ENCODE measurements around the gene ZNF776.
"Not testable (repeated sequence)": the region's sequence is repeated elsewhere in the genome, so short reads cannot be mapped to it uniquely, and the experiment has no call there.

The ZNF776 gene

DNA sequence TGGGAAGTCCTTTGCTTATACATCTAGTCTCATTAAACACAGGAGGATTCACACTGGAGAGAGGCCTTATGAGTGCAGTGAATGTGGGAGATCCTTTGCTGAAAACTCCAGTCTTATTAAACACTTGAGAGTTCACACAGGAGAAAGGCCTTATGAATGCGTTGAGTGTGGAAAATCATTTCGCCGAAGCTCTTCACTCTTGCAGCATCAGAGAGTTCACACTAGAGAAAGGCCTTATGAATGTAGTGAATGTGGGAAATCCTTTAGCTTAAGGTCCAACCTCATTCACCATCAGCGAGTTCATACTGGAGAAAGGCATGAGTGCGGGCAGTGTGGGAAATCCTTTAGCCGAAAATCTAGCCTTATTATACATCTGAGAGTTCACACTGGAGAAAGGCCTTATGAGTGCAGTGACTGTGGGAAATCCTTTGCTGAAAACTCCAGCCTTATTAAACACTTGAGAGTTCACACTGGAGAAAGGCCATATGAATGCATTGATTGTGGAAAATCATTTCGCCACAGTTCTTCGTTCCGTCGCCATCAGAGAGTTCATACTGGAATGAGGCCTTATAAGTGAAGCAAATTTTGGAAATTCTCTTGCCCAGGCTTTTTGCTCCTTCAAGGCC is 32.7 kb downstream of the ZNF776 start:
- FAIRE-seq, result no peak

DNA sequence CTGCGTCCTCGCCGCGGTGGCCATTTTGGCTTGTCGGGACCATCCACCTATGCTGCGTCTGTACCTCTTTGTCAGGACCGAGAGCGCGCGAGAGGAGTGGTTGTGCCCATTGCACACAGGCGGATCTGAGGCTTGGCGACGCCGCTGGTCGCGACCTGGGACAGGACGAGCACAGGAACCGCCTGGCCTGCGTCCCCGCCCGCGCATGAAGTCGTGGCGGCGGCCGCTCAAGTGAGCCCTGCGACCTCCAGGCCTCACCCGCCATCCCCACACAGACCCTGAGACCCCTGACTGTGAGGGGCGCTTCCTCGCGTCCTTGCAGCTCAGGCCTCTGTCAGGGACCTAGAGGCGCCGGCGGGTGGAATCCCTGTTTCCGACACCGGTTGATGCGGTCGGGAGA is 39.7 kb downstream of the ZNF776 start:
- no peak for FAIRE-seq

DNA sequence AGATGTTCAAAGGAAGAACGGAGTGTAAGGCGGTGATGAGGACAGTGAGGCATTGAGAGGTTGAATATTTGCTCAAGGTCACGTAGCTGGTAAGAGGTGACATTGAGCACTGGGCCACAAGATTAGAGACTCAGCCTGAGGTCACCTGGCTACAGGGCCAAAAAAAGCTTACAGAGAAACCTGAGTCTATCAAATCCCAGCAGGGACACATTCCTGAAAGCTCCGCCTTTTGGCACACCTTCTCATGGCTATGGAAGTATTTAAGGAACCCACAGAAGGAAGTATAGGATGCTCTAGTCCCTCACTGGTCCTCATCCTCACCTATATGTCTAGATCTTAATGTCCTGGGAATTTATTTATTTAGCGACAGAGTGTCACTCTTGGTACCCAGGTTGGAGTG is 40.3 kb downstream of the ZNF776 start:
- FAIRE-seq, result no peak

DNA sequence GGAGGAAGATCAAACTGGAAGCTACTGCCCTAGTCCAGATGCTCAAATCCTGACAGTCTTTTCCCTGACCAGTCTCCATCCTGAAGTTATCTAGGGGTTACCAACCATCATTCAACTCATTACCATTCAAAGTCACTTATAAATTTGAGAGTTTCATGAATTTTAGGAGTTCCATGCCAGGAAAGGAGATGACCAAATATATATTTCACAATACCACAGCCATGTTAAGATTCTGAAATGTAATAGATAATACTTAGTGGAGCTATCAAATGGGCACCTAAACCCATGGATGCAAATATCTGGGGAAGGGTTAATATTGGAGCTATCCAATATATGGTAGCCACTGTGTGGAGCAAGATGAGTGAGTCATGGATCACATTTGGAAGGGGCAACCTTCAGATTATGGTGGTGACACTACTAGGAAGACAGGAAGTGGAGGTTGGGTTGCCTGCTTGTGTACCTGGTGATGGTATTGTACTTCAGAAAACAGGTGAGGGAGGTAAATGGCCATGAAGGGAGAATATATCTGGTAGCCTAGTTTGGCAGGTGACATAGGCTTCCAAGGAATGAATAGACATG is 41.6 kb downstream of the ZNF776 start:
- no peak for FAIRE-seq

DNA sequence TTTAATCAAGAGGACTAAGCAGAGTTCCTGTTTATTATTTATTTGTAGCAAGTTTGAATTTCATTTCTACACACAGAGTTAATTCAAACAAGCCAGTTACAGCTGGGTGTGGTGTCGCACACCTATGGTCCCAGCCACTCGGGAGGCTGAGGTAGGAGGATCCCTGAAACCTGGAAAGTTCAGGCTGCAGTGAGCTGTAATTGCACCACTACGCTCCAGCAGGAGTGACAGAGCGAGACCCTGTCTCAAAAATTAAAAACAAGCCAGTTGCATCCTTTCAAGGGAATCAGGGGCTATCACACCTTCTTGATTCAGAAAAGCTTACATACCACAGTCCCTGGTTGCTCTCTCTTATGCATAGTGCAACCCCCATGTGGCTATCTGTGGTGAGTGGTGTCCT is 42.7 kb downstream of the ZNF776 start:
- no peak for FAIRE-seq

DNA sequence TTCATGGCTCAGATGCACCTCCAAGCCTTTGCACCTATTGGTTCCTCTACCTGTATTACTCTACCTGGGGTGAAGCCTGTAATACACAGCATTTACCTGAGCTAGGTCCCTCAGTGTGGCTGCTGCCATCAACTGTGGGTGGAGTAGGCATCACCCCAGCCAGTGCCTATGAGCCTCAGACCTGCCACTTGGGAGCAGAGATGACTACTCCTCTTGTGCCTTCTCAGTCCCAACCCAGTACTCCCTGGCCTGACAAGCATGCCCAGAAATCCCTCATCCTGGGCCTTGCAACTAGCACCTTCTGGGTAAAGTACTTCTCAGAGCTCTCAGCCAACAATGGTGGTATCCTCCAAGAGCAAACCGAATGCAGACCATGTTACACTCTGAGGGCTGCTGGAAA is 50.0 kb downstream of the ZNF776 start:
- not testable (repeated sequence) for FAIRE-seq

DNA sequence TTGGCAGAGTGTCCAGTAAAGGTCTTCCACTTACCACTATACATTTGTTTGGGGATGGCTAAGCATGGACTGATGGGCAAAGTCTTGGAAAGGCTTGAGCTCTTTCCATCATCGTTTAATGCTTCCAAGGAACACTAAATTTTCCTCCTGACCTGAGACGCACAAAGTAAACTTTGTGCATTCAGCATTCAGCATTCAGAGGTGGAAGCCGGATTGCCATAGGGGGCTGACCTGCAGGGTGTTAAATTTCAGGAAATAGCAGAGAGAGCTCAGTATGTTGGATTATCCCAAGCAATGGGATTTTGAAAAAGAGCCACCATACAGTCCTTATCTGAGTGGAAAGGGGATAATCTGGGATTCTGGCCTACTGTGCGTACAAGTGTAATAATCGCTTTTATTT is 54.1 kb downstream of the ZNF776 start:
- FAIRE-seq, result no peak

DNA sequence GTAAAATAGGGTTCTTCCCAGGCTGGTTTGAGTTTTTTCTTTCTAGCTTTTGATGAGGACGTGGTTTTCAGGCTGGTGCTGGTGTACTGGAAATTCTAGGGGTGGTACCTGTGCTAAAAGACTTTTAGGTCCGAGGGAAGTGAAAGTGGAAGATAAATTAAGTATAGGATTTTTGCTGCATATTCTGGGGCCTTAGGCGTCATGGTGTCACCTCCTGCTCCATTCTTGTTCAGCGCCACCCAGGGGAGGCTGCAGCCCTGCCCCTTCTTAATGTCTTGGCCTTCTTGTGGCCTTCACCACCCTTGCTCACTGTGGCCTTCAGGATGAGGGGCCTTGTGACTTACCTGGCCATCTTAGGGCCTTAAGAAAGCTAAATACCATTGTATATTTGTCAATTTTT is 55.7 kb downstream of the ZNF776 start:
- FAIRE-seq, result no peak

DNA sequence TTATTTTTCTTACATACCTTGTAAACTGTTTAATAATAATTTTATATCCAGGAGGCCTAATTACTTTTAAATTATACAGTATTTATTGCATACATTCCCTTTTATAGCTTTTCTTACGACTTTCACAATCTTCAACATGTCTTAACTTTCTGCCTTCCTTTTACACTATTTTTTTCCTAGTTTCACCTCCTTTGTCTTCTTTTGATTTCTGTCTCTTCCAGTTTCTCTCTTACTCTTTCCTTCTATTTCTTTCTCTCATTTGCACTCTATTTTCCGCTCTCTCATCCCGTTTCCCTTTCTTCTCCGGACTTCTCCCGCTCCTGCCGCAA is 56.6 kb downstream of the ZNF776 start:
- FAIRE-seq, result no peak

DNA sequence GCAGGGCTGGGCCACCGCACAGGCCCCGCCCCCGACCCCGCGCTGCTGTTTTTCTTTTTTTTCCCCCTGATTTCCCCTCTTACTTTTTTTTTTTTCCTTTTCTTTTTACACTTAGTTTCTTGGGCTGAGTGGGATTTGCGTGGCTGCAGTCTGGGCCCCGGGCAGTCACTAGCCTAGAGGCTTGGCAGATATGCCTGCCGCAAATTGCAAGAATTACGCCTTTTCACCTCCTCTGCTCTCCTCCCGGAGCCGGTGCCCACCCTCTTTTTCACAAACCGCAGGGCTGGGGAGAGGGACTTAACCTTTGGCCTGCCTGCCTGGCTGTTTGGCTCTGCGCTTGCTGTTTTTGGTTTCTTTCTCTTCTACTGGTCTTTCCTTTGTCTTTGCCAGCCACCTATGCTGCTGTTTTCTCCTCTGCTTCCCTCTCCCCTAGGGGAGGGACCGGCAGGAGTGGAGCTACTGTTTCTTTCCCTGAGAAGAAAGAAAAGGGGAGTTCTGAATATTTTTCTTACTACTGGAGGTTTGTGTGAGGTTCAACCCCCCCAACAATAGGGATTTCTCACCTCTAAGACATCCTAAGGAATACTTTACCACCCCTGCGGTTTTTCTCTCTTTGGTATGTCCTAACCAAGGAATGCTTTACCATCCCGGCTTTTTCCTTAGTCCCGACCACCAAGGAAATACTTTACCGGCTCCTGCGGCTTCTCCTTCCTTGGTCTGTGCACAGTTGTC is 57.1 kb downstream of the ZNF776 start:
- FAIRE-seq, result no peak

DNA sequence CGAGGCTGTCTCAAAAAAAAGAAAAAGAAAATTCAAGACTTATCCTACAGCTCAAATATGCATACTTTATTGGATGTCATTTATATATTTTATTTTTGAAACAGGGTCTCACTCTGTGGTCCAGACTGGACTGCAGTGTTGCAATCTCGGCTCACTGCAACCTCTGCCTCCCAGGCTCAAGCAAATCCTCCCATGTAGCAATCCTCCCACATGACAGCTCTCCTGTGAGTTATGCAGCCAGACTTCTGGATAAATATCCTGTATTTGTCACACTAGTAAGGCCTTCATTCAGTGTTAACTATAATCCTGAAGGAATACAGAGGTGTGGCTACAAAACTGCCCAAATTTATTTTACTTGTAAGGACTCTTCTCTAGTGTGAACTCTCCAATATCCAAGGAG is 60.9 kb downstream of the ZNF776 start:
- FAIRE-seq, result no peak

Data from islet of Langerhans (tissue), 1 donor.